ENCODE data around the gene VKORC1.

VKORC1 gene

DNA sequence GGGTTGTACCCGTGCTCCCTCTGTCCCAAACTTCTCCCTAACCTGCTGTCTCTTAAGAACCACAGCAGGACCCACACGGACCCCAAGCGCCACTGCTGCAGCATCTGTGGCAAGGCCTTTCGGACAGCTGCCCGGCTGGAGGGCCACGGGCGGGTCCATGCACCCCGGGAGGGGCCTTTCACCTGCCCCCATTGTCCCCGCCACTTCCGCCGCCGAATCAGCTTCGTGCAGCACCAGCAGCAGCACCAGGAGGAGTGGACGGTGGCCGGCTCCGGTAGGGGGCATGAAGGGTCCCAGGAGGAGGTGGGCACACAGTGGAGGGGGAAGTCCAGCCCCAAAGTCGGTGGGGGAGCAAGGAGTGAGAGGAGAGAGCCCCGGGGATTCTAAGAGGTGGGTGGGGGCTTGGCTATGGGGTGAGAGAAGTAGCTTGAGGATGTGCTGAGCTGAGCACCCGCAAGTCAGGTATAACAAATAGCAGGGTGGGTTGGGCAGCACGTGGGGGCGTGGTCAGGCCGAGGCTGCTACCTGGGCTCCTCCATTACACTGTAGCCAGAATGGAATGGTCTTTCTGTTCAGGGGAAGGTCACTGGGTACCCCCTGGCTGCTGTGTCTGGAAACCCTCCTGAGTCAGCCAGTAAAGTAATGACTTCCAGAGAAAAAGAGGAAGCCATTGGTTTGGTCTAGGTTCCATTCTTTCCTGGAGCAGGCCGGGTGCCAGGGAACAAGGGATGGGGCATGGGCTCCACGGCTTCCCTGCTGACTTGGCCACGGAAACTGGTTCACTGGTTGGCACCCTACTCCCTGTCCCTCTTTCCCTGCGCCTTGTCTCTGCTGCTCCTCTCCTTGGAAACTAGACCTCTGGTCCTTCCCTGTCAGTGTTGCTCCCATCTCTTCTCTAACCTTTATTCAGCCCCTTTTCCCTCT, 12.9 kb downstream of the VKORC1 start:
- TF ChIP-seq POLR2AphosphoS5 (IDR thresholded peaks at IDR 0.05; ENCODE audit: low read depth, low read length) (no peak), TAF1 (IDR thresholded peaks at IDR 0.05; ENCODE audit: borderline replicate concordance, insufficient read depth, low read length) (no peak), SIN3A (IDR thresholded peaks at IDR 0.05; ENCODE audit: borderline replicate concordance, insufficient read depth, low read length) (no peak), FOXP2 (optimal IDR thresholded peaks at IDR 0.05; ENCODE audit: borderline replicate concordance, extremely low read depth, extremely low read length, insufficient read depth) (no peak)
- TF ChIP-seq, protein P1, sequence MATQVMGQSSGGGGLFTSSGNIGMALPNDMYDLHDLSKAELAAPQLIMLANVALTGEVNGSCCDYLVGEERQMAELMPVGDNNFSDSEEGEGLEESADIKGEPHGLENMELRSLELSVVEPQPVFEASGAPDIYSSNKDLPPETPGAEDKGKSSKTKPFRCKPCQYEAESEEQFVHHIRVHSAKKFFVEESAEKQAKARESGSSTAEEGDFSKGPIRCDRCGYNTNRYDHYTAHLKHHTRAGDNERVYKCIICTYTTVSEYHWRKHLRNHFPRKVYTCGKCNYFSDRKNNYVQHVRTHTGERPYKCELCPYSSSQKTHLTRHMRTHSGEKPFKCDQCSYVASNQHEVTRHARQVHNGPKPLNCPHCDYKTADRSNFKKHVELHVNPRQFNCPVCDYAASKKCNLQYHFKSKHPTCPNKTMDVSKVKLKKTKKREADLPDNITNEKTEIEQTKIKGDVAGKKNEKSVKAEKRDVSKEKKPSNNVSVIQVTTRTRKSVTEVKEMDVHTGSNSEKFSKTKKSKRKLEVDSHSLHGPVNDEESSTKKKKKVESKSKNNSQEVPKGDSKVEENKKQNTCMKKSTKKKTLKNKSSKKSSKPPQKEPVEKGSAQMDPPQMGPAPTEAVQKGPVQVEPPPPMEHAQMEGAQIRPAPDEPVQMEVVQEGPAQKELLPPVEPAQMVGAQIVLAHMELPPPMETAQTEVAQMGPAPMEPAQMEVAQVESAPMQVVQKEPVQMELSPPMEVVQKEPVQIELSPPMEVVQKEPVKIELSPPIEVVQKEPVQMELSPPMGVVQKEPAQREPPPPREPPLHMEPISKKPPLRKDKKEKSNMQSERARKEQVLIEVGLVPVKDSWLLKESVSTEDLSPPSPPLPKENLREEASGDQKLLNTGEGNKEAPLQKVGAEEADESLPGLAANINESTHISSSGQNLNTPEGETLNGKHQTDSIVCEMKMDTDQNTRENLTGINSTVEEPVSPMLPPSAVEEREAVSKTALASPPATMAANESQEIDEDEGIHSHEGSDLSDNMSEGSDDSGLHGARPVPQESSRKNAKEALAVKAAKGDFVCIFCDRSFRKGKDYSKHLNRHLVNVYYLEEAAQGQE (IDR thresholded peaks at IDR 0.05; ENCODE audit: insufficient read depth in 1 of 2, low read depth in 2 of 2, low read length in 2 of 2) = no peak

DNA sequence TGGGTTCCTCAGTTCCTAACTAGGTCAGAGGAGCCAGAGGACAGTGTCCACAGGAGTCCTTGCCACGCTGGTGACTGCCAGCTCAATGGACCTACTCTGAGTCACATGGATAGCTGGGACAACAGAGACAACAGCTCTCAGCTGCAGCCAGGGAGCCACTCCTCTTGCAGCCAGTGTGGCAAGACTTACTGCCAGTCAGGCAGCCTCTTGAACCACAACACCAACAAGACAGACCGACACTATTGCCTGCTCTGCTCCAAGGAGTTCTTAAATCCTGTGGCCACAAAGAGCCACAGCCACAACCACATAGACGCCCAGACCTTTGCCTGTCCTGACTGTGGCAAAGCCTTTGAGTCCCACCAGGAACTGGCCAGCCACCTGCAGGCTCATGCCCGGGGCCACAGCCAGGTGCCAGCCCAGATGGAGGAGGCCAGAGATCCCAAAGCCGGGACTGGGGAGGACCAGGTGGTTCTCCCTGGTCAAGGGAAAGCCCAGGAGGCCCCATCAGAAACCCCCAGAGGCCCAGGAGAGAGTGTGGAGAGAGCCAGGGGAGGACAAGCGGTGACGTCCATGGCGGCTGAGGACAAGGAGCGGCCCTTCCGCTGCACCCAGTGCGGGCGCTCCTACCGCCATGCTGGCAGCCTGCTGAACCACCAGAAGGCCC, 13.7 kb downstream of the VKORC1 start:
- TF ChIP-seq SIN3A (IDR thresholded peaks at IDR 0.05; ENCODE audit: borderline replicate concordance, insufficient read depth, low read length) (no peak), FOXP2 (optimal IDR thresholded peaks at IDR 0.05; ENCODE audit: borderline replicate concordance, extremely low read depth, extremely low read length, insufficient read depth) (no peak), POLR2AphosphoS5 (IDR thresholded peaks at IDR 0.05; ENCODE audit: low read depth, low read length) (no peak), TAF1 (IDR thresholded peaks at IDR 0.05; ENCODE audit: borderline replicate concordance, insufficient read depth, low read length) (no peak)
- TF ChIP-seq, protein P1 (IDR thresholded peaks at IDR 0.05; ENCODE audit: insufficient read depth in 1 of 2, low read depth in 2 of 2, low read length in 2 of 2) = no peak

DNA sequence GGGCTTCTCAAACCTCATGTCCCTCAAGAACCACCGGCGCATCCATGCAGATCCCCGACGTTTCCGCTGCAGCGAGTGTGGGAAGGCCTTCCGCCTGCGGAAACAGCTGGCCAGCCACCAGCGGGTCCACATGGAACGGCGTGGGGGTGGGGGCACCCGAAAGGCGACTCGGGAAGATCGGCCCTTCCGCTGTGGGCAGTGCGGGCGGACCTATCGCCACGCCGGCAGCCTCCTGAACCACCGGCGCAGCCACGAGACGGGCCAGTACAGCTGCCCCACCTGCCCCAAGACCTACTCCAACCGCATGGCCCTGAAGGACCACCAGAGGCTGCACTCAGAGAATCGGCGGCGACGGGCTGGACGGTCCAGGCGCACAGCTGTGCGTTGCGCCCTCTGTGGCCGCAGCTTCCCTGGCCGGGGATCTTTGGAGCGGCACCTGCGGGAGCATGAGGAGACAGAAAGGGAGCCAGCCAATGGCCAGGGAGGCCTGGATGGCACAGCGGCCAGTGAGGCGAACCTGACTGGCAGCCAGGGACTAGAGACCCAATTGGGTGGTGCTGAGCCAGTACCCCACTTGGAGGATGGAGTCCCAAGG, 14.5 kb downstream of the VKORC1 start:
- TF ChIP-seq POLR2AphosphoS5 (IDR thresholded peaks at IDR 0.05; ENCODE audit: low read depth, low read length) (no peak), TAF1 (IDR thresholded peaks at IDR 0.05; ENCODE audit: borderline replicate concordance, insufficient read depth, low read length) (no peak), SIN3A (IDR thresholded peaks at IDR 0.05; ENCODE audit: borderline replicate concordance, insufficient read depth, low read length) (no peak), FOXP2 (optimal IDR thresholded peaks at IDR 0.05; ENCODE audit: borderline replicate concordance, extremely low read depth, extremely low read length, insufficient read depth) (no peak)
- TF ChIP-seq, protein P1 (IDR thresholded peaks at IDR 0.05; ENCODE audit: insufficient read depth in 1 of 2, low read depth in 2 of 2, low read length in 2 of 2) = no peak

DNA sequence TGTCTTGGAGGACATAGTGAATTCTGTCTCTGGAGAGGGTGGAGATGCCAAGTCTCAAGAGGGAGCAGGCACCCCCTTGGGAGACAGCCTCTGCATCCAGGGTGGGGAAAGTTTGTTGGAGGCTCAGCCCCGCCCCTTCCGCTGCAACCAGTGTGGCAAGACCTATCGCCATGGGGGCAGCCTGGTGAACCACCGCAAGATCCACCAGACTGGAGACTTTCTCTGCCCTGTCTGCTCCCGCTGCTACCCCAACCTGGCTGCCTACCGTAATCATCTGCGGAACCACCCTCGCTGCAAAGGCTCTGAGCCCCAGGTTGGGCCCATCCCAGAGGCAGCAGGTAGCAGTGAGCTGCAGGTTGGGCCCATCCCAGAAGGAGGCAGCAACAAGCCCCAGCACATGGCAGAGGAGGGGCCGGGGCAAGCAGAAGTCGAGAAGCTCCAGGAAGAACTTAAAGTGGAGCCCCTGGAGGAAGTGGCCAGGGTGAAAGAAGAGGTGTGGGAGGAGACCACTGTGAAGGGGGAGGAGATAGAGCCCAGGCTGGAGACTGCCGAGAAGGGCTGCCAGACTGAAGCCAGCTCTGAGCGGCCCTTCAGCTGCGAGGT, 15.2 kb downstream of the VKORC1 start:
- no peak for TF ChIP-seq SIN3A (IDR thresholded peaks at IDR 0.05; ENCODE audit: borderline replicate concordance, insufficient read depth, low read length)
- no peak for TF ChIP-seq TAF1 (IDR thresholded peaks at IDR 0.05; ENCODE audit: borderline replicate concordance, insufficient read depth, low read length)
- TF ChIP-seq, protein P1 (IDR thresholded peaks at IDR 0.05; ENCODE audit: insufficient read depth in 1 of 2, low read depth in 2 of 2, low read length in 2 of 2) = no peak
- no peak for TF ChIP-seq POLR2AphosphoS5 (IDR thresholded peaks at IDR 0.05; ENCODE audit: low read depth, low read length)
- no peak for TF ChIP-seq FOXP2 (optimal IDR thresholded peaks at IDR 0.05; ENCODE audit: borderline replicate concordance, extremely low read depth, extremely low read length, insufficient read depth)
